ENCODE data around the gene RAPGEF5.

DNA sequence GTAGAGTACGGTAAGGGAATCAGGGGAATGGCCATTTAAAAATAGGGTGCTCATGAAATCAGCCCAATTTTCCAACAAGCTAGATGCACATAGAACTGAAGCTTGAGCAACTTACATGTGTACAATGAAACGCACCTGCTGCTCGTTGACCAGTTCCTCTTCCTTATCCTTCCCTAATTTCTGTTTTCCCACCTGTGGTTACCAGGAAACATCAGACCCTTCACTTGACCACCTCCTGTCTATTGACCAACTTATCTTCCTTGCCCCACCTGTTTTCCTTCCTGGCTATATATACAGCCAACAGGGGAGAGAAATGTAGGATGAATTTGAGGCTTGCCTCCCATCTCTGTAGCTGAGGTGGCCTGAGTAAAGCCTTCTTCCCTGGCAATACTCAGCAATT, 37.8 kb upstream of the RAPGEF5 start:
- TF ChIP-seq, protein P1, sequence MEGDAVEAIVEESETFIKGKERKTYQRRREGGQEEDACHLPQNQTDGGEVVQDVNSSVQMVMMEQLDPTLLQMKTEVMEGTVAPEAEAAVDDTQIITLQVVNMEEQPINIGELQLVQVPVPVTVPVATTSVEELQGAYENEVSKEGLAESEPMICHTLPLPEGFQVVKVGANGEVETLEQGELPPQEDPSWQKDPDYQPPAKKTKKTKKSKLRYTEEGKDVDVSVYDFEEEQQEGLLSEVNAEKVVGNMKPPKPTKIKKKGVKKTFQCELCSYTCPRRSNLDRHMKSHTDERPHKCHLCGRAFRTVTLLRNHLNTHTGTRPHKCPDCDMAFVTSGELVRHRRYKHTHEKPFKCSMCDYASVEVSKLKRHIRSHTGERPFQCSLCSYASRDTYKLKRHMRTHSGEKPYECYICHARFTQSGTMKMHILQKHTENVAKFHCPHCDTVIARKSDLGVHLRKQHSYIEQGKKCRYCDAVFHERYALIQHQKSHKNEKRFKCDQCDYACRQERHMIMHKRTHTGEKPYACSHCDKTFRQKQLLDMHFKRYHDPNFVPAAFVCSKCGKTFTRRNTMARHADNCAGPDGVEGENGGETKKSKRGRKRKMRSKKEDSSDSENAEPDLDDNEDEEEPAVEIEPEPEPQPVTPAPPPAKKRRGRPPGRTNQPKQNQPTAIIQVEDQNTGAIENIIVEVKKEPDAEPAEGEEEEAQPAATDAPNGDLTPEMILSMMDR (IDR thresholded peaks at IDR 0.05): no peak
- no peak for TF ChIP-seq ZFX (IDR thresholded peaks at IDR 0.05; ENCODE audit: borderline replicate concordance)

Data from 22Rv1 (cell line).